Stimulated activated CD4-positive, alpha-beta T cell treated with anti-CD3 and anti-CD28 coated beads, Interleukin-2, amount 100 ng/mL, for 4 hours (primary cell): ENCODE measurements around the gene HABP4.
"Not testable (repeated sequence)": the region's sequence is repeated elsewhere in the genome, so short reads cannot be mapped to it uniquely, and the experiment has no call there.

Experiments
- DNase-seq: peaks from one replicate; pipeline ENCODE4 v3.0.0-alpha.2; 2020; ENCODE audit warnings: low read depth

The HABP4 gene

DNA sequence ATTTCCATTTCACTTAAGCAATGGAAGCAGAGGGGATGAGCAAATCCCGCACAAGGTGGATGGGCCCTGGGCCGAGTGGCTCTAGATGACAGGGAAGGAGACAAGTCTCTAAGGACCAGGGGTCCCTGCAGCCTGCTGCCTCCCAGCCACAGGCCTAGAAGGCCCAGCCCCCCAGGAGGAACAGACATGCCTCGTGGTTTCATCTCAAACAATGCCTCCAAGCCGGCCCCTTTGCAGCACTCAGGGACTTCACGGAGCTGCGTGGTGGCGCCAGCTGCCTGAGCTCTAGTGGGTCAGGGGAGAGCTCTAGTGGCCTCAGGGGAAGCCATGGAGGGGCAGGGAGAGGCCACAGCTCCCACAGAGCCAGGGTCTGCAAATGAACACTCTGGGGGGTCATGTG lies 48.8 kb downstream of the HABP4 start:
- DNase-seq: no peak

DNA sequence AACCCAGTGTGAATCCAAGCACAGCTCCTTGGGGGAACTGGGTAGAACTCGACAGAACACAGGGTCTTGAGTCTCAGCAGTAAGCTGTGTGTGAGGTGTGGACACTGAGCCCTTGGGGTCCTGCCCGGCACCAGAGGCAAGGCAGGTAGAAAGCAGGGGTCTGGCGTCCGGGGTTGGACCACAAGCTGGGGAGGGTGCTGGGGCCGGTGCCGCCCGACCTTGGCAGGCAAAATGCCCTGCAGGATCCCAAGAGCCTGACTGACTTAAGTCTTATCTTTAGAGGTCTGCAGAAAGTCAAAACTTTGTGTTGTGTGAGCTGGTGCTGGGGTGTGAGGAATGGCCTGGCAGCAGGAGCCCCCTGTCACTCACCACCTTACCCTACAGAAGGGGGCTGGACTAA lies 49.3 kb downstream of the HABP4 start:
- DNase-seq: no peak

DNA sequence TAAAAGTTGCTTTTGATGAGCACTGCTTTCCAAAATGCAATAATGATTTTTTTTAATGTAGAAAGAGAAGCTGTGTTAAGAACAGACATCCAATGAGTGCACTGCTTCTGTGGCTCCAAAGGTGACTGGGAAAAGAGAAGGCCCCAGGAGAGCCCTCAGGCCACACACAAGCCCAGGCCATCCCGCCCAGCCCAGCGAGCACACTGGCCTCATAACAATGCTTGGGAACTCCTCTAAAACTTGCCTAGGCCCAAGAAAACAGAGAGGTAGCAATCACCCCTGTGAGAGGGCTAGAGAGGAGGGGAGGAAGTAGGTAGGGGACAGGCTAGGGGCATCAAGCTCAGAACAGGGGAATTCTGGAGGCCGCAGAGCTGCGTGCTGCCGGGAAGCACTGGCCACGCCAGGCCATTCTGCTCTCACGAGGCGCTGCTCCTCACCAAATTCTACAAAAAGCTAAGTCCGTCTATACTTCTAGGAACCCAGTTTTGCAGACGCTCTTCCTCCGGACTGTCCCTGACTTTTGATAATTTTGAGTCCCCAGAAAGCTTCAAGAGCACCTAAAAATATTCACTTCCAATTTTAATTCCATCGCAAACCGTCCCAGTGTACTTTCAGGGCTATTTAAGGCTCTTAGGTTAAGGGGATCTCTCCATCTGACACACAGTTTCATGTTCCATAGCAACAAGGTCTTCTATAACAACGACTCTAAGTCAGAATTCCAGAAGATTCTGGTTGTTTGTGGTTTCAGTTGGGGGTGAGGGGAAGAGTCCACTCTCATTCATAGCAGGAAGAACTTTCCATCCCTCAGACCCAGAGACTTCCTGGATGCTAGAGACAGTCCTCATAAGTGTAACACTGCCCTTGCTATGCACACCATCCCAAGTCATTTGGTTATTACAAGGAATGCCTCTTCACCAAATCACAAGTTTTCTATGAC lies 51.0 kb downstream of the HABP4 start:
- no peak for DNase-seq

DNA sequence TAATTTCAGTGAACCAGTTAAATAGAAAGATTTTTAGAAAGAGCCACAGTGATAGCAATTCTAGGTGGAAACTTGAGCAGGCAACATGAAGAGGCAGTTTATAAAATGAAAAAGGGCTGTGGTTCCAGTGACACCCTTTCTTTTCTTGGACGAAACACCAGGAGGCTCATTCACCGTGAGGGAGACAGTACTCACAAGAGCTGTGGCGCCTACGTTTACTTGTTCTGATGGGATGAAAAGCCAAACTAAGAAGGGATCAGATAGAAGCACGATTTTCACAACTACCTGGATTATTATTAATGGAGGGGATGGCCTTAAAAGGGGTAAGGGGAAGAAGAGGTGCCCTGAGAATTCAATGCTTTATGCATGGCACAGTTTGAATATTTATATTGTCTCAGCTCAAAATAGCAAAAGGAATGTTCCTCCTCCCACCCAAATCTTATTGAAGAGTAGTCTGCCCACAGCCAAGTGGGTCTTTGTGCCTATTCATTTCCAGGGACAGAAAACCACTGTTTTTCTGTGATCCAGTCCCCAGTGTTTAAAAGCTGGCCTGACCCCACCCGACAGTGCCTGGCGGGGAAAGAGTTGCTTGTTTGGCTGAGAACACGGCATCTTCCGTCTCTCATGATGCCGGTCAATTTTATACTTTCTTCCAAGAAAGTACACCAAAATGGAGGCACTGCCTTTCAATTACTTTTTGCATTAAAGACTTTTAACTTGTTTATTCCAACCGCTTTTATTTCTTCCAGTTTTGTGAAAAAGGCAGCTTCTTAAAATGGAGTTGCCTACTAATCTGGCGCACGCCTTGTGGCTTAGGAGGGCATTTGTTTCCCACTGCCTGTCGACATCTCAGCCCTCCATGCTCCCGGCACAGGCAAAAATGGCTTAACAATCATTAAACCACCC lies 51.9 kb downstream of the HABP4 start:
- DNase-seq: no peak

DNA sequence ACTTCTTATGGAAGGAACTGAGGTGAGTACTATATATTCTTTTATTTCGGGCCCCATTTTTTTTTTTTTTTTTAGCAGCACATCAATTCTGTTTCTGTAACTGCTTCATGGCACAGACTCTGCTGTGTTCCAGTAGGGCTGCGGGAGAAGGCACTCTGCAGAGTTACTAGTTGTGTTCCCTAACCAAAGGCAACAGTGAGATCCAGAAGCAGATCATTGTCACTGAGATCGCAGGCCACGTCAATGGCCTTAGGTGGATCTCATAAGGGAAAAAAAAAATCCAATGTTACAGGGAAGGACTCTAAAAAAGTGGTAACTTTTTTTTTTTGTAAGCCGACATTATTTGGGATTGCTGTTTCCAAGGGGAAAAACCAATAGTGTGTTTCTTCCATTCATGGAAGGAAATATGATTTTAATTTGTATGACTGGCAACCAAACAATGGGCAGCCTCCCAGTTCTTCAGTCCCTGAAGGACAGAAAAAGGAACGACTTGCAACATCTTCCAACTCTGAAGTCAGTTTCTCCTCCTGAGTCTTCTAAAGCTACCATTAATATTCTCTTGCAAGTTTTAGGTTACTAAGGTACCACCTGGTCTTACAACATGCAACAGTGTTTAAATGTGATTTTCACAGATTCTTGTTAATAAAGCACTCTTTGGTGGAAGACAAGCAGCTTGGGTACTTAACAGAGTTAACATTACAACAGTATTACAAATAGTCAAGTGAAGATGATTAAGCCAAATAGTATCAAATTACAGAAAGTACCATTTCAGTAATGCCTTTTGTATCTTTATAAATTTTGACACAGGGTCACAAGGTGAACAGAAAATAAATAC lies 52.8 kb downstream of the HABP4 start:
- DNase-seq: no peak

- DNase-seq: not testable (repeated sequence)
These were observed 53.4 kb downstream of the HABP4 start for GRCh38 chr9:96503374-96503748.

DNA sequence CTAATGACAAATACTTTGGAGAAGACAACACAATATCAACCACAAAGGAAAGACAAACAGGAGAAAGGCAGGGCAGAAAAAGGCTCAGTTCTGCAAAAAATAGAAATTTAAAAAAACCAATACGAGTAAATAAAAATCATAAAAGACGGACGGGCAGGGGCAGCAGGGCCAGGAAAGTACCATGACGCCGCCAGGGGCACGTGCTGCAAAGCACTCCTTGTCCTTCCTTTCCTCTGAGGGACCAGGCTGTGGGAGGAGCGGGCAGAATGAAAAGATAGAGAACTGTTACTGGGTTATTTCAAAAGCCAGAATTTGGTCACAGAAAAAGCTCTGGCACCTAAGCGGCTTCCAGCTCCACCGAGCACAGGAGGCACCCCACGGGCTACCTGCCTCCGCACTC lies 53.9 kb downstream of the HABP4 start:
- no peak for DNase-seq

- DNase-seq: no peak
These were observed 55.5 kb downstream of the HABP4 start for GRCh38 chr9:96505316-96505991.

DNA sequence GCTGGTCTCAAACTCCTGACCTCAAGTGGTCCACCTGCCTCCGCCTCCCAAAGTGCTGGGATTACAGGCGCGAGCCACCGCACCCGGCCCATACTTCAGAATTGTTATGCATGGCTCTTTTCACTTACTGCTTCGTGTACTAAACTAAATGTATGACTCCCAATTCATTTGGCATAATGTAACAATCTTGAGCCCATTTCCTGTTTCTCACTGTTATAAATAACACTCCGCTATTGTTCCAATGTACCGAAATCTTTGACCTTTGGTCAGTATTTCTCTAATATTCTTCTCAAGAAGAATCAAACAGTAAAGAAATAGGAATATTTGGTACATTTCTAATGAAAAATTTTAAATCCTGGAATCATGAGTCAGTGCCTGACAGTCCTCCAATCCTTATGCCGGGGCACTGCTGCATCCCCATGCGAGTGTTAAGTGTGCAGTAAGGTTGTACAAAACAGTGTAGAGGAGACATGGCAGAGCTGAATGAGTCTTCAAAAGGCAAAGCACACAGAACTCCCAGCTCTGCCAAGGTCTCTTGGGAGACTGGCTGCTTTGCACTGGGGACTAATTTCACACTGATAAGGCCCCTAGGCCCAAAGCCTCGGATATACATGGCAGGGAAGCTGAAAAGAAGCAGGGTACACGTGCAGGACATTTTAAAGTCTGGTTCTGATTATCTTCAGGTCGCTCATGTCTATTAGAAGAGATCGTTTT lies 58.4 kb downstream of the HABP4 start:
- DNase-seq: no peak

DNA sequence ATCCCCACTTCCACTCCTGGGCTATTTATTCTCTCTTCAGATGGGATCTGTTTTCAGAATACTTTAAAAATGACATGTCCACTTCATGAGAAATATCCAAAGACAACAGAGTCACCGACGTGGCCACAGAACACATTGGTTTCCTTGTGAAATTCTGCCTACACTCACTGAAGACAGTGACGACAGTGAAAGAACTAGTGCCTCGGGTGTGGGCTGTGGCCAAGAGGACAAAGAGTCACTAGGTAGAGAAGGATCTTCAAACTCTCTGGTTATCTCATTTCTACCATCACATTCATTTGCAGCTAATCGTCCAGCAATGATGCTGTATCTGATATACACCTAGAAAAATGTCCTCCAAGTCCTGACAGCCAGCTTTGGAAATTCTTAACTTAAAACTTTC lies 59.1 kb downstream of the HABP4 start:
- DNase-seq: no peak

GRCh38 chr9:96509848-96510247 lies 59.9 kb downstream of the HABP4 start:
- DNase-seq: no peak

- DNase-seq: no peak
These were observed 60.3 kb downstream of the HABP4 start for GRCh38 chr9:96510258-96510657.

DNA sequence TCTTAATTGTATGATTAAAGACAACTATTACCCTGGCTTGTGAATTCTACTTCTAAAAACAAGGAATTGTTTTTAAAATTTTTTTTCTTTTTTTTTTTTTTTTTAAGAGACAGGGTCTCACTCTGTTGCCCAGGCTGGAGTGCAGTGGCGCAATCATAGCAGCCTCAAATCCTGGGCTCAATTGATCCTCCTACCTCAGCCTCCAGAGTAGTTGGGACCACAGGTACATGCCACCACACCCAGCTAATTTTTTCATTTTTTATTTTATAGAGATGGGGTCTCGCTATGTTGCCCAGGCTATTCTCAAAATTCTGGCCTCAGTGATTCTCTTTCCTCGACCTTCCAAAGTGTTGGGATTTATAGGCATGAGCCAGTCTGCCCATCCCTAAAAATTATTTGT lies 62.3 kb downstream of the HABP4 start:
- no peak for DNase-seq

DNA sequence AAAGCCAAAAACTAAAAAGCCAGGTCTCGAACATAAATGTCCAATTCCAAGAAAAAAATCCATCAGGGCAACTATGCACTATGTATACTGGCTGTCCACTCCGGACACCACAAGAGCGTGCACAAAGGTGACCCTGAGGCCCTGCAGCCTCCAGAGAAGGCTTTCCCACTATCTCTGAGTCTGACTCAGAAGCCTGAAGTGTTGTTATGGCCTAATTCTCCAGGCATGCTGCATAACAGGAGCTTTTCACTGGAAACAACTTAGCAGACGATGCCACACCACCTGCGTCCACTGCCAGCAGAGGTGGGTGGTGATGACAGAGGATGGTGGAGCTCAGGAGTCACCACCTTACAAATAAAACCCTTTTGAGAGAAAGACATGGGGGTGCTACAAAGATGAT lies 63.7 kb downstream of the HABP4 start:
- DNase-seq: no peak

GRCh38 chr9:96514108-96514799 lies 64.3 kb downstream of the HABP4 start:
- DNase-seq: no peak

- no peak for DNase-seq
These were observed 64.8 kb downstream of the HABP4 start for GRCh38 chr9:96514800-96515158.

- DNase-seq: no peak
These were observed 65.9 kb downstream of the HABP4 start for GRCh38 chr9:96515621-96516470.

- no peak for DNase-seq
These were observed 69.1 kb downstream of the HABP4 start for GRCh38 chr9:96519095-96519494.

GRCh38 chr9:96519787-96520186 lies 69.8 kb downstream of the HABP4 start:
- DNase-seq: no peak
